ENCODE measurements around the gene NAIP.
"Not testable (repeated sequence)": the region's sequence is repeated elsewhere in the genome, so short reads cannot be mapped to it uniquely, and the experiment has no call there.

- TF ChIP-seq CTCF (IDR thresholded peaks at IDR 0.05; ENCODE audit: control extremely low read depth in 1 of 3, insufficient read depth in 1 of 3, low read depth in 1 of 3, low read length in 3 of 3); POU5F1 (IDR thresholded peaks at IDR 0.05; ENCODE audit: low read depth, low read length); JUND (IDR thresholded peaks at IDR 0.05; ENCODE audit: low read length): not testable (repeated sequence)
Observed at GRCh38 chr5:70967220-70967619, 57.9 kb downstream of the NAIP start.

Data from H1 (cell line).